Central memory CD4-positive, alpha-beta T cell (primary cell): Measurements from ENCODE around the gene FAM50A.
"Not testable (repeated sequence)": the region's sequence is repeated elsewhere in the genome, so short reads cannot be mapped to it uniquely, and the experiment has no call there.

Source experiments
- DNase-seq: peaks from one replicate; pipeline ENCODE4 v3.0.0; 2022
- total RNA-seq, 3 experiments: gene quantifications; one replicate each; lab custom pipeline; 2026; lab: John Stamatoyannopoulos, UW

Gene FAM50A, protein sequence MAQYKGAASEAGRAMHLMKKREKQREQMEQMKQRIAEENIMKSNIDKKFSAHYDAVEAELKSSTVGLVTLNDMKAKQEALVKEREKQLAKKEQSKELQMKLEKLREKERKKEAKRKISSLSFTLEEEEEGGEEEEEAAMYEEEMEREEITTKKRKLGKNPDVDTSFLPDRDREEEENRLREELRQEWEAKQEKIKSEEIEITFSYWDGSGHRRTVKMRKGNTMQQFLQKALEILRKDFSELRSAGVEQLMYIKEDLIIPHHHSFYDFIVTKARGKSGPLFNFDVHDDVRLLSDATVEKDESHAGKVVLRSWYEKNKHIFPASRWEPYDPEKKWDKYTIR
- 52.7 to 63.2 (median 56.6) reads per million in 3 experiments for total RNA-seq

DNA sequence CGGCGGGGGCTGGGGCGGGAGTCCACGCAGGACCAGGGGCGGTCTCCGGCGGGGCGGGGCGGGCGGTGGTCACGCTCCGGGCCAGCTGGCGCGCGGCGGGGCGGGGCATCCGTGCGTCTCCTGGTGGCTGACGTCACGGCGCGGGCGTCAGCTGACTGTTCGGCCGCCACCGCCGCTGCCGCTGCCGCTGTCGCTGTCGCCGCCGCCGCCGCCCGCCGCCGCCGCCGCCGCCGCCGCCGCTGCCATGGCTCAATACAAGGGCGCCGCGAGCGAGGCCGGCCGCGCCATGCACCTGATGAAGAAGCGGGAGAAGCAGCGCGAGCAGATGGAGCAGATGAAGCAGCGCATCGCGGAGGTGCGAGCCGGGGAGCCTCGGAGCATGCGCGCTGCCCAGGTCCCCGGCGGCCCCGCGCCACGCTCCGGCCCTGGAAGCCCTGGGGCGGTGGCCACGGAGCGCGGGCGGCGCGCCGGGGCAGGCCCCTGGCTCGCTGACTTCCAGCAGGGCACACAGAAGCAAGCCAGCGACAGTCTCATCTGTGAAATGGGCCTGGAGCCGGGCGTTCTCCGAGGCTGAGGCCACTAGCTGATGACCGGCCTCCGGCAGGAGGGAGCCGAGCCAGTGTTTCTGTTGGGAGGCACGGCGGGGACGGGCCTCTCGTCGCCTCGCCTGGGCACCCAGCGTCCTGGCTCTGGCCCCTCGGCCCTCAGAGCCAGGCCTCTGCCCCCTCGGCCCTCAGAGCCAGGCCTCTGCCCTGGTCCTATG, at the start of gene FAM50A:
Gene FAM50A (plus strand): TSS at position 150 of the 763 bp plus-strand sequence. CDS start 95 bp downstream, at position 245.
- DNase-seq = peak; percentile 67

DNA sequence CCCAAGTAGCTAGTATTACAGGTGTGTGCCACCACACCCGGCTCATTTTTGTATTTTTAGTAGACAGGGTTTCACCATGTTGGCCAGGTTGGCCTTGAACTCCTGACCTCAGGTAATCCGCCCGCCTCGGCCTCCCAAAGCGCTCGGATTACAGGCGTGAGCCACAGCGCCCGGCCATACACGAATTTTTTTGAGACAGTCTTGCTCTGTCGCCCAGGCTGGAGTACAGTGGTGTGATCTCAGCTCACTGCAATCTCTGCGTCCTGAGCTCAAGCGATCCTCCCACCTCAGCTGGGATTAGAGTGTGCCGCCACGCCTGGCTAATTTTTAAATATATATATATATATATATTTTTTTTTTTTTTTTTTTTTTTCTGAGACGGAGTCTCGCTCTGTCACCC, 47.6 kb upstream of the FAM50A start:
- DNase-seq = not testable (repeated sequence)

DNA sequence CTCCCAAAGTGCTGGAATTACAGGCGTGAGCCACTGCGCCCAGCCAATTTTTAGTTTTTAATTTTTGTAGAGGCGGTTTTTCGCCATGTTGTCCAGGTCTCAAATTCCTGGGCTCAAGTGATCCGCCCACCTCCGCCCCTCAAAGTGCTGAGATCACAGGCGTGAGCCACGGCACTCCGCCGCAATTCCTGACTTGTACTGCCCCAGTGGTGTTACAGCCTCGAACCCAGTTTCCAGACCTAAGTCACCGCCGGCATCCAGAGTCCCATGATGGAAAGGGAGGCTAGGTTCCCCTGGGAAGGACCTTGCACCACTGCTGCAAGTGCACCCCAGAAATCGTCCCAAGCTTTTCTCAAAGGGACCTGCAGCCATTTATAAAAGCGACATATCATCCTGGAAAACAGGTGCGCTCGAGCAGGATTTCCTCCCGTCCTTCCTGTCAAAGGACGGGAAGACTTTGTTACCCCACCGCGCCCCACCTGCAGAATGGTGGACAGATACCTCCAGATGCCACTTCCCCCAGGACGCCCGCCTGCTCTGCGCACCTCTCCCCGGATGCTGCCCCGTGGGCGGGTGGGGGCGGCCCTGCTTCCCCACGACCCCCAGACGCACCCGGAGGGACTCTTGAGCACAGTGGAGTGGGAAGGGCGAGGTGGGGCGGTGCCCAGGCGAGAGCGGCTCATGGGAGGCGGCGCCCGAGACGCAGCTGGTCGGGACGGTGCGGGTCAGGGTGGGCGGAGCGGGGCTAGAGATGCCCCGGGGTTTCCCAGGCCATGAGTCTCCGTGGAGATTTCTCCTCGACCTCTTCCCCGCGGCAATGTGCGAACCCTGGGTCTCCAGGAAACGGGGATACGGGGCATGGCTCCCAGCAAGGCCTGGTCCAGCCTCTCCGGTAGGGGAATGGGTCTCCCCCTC, 46.7 kb upstream of the FAM50A start:
- DNase-seq = no peak

DNA sequence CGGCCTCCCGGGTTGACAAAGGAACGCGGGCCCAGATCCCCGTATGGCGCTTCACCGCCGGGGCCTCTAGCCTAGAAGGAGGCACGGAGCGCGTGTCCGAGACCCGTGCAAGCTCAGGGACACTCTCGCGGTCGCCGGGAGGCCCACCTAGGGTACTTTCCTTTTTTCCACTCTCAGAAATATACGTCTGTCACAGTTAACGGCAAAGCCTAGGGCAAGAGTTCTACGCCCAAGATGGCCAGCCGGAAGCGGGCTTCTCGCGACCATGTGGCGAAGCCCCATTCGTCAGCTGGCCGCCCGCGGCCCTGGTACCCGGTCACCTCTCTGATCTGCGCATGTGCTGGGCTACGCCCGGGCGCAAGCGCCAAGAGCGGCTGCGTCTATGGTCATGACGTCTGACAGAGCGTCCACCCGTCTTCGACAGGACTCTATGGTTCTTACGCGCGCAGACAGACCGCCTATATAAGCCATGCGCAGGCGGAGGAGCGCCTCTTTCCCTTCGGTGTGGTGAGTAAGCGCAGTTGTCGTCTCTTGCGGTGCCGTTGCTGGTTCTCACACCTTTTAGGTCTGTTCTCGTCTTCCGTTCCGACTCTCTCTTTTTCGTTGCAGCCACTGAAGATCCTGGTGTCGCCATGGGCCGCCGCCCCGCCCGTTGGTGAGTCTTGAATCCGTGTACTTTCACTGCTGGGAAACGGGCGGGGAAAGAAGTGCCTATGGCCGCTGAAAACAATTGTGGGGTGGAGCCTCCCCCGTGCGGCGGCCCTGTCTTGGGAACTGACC, 45.9 kb upstream of the FAM50A start, which contains the start of gene RPL10:
Gene RPL10 (plus strand): TSS at position 490 of the 780 bp plus-strand sequence. CDS start 143 bp downstream, at position 633.
- DNase-seq = peak; percentile 90

DNA sequence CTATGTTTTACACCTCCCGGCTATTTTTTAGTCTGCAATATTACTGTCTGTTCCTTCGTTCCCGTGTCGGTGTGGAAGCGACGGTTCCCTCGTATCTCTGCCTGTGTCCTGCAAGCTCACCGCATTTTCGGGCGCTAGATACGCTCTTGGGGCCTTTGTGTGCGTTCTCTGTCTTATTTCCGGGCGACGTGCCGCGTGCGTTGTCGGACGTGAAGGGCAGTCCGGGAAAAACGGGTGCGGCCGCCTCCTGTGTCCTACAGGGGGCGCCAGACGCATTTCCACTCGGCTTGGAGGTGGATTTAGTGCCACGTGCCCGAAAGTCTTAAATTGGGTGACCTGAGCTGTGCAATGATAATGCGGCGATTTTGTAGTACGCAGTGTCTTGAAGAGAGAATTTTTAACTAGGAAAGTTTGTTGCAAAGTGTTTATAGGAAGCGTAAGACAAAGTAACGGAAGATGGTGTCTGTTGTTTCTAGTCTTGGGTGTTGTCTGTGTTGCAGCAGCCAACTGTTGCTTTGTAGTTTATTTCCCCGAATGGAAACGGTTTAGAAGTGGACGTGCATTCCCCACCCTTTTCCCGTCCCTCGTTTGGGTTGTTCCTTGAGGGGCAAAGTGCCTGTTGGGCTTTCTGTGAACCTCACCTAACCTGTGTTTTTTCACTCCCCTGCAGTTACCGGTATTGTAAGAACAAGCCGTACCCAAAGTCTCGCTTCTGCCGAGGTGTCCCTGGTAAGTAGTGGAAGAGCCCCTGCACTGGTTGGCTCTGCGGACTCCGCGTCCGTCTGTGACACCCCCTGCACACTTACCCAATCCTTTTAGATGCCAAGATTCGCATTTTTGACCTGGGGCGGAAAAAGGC, 45.0 kb upstream of the FAM50A start:
- DNase-seq = peak; percentile 75

DNA sequence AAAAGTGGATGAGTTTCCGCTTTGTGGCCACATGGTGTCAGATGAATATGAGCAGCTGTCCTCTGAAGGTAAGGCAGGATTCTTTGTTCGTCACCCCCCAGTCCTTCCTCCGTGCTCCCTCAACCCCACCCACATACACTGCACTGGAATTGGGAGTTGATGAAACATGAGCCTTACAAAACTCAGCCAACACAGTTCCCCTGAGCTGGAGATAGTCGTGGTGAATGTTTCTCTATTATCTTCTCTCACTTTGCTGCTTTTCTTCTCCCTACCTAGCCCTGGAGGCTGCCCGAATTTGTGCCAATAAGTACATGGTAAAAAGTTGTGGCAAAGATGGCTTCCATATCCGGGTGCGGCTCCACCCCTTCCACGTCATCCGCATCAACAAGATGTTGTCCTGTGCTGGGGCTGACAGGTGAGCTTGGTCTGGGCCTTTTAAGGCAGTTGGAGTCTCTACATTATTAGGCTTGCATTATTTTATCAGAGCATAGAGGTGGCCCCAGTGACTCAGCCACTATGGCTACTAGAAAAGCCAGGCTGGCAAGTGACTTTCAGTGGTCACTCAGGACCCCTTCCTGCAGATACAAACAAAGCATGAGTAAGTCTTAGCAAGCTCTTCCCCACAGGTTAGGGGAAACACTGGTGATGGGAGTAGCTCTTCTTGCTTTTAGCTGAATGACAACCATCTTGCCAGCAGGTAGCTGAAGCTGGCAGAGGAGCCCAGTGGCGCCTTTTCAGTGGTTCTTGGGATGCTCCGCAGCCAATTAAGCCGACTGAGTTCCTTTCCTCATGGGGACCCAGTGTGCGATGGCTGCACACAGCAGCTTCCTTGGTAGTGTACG, 44.2 kb upstream of the FAM50A start:
- peak; percentile 45 for DNase-seq

DNA sequence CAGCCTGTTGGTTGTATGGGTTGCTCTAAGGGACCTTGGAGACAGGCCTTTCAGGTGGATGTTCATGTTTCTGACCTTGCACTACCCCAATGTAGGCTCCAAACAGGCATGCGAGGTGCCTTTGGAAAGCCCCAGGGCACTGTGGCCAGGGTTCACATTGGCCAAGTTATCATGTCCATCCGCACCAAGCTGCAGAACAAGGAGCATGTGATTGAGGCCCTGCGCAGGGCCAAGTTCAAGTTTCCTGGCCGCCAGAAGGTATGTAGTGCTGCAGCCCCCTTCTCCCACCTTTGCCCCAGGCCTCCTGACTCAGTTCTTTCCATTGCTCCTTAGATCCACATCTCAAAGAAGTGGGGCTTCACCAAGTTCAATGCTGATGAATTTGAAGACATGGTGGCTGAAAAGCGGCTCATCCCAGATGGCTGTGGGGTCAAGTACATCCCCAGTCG, 43.5 kb upstream of the FAM50A start:
- not testable (repeated sequence) for DNase-seq

DNA sequence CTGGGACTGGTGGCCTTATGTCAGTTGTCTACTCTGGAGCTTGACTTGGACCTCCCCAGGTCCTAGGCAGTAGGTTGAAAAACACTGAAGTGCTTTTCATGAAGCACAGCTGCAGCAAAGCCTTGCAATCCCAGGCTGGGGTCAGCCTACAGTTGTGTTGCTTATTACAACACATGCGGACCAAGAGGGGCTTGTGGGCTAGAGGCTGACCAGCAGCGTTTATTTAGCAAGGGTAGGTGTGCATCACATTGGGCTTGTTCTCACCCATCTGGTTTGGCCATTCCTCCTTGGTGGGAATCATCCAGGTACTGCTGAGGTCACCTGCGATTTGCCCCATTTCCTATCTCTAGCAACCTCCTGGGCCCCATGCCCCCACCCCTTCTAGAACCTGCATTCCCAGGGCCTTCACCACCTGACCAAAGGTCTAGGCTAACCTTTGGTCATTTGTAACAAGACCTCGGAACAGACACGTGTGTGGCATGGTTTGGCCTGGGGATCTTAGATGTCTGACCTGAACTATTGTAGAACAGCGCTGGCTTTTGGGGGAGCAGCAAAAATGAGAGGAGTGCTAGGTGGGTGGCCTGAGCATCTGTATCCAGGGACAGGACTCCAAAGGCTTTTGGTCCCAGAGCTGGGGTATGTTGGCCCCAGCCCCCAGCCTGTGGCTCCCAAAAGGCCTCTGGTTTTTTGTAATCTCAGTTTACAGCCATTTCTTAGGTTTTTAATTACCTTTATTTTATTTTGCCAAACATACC, 42.7 kb upstream of the FAM50A start:
- DNase-seq = no peak

DNA sequence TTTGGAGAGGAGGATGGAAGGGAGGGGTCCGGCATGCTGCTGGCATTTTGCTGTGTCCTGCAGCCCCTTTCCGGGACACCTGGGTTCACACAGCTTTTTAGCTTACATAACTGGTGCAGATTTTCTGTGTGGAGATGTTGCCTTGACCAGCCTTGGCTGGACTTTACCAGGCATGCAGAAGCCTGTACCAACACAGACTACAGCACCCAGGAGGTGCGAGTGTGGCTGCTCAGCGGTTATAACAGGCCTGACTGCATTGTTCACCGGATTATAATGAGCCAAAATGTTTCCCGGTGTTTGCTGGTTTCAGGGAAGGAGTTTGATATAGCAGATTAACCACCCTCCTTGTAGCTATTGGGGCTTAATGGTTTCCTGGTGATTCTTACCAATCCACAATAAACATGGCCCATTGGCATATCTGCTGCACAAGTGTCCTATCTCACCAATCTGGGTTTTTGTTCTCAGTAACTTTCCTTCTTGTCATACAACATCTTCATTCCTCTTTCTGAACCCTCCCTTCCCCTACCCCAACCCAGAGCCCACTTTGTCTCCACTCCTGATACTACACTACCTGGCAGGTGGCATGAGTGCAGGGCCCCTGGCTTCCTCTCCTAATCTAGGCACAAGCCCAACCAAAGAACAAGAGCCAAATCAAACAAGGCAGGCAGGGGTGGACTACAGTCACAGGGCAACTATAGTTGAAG, 41.9 kb upstream of the FAM50A start:
- DNase-seq = no peak

DNA sequence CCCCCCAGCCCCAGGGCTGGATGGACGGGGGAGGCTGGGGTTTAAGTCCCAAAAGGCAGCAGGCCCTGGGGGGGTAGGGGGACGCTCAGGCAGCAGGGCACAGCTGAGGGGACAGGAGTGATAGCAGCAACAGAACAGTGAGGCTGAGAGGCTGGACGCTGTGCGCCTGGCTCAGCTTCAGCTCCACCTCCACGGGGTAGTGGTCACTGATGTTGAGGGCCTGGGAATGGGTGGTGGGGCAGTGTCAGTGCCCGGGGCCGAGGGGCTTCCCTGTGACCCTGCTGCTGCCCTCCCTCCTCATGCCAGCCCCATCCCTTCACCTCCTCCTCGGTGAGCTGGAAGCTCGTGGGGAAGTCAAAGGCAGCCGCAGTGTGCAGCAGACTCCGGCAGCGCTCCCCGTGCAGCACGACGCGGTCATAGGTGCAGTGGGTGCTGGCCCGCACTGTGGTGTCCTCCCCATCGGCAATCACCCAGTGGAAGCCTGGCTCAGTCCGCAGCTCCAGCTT, 41.3 kb upstream of the FAM50A start:
- no peak for DNase-seq

DNA sequence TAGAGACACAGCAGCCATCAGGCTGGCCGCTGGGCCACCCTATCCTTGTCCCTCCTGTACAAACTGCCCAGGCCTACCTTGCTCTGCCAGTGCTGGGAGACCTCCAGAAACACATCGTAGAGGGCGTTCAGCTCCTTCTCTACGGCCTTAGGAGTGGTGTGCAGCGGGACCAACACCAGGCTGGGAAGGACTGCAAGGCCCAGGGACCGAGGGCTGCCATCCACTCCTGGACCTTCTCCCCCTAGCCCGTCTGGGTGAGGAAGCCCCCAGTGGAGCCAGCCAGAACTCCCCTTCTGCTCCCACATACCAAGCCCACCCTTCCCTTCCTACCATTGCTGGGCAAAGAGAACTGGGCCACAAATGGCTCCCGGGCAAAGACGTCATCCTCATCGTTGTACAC, 40.7 kb upstream of the FAM50A start:
- no peak for DNase-seq

DNA sequence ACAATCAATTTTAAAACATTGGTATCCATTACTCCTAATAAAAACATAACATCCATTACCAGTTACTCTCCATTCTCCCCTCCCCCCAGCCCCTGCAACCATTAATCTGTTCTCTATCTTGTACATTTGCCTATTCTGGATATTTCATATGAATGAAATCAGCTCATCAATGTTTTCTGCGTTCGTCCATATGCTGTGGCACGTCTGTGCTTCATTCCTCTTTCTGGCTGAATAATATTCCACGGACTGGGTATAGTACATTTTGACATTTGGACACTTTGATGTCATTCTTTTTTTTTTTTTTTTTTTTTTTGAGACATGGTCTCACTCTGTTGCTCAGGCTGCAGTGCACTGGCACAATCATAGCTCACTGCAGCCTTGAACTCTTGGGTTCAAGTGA, 40.1 kb upstream of the FAM50A start:
- DNase-seq = no peak

DNA sequence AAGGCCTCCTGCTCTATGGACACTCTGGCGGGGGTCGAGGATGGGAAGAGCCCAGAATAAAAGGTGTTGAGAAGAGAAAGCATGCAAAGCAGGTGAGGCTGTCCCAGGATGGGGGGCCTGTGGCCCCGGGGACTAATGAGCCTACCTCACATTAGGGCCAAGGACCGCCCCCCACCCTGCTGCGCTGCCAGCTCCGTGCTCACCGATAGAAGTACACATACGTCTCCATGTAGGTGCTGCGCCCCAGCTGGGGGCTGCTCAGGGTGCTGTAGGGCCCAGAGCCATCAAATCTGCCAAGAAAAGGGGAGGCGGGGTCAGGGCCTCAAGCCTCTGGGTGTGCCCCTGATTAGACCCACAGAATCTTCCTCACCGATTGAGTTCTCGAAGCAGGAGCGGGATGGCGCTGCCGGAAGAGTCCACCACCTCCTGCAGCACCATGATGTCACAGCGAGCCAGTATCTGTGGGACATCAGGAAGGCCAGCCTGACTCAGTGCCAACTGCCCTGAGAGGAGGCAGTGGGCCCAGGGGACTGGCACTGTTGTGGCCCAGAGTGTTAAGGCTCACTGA, 39.2 kb upstream of the FAM50A start:
- DNase-seq = no peak

DNA sequence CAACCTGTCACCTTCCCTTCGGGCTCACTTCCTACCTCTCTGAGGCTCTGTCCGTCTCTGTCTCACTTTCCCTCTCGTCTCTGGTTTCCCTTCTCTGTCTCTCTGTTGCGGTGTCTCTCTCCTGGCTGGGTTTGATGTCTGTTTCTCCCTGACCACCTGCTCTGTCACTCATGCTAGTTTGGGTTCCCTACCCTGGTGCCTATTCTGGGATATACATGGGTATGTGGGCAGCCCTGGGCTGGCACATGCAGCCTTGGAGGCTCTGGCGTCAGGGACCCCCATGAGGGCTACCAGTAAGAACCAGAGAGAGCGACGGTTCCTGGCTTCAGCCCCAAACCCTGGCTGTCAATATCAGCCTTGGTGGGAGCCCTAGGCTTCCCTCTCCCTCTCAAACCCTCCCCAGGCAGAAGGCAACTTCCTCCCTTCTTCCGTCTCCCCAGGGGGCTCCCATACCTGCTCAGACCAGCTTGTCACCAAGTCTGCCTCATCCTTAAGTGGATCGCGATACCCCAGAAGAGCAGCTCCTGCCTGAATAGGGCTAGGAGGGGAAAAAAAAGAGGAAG, 35.2 kb upstream of the FAM50A start:
- DNase-seq = no peak

DNA sequence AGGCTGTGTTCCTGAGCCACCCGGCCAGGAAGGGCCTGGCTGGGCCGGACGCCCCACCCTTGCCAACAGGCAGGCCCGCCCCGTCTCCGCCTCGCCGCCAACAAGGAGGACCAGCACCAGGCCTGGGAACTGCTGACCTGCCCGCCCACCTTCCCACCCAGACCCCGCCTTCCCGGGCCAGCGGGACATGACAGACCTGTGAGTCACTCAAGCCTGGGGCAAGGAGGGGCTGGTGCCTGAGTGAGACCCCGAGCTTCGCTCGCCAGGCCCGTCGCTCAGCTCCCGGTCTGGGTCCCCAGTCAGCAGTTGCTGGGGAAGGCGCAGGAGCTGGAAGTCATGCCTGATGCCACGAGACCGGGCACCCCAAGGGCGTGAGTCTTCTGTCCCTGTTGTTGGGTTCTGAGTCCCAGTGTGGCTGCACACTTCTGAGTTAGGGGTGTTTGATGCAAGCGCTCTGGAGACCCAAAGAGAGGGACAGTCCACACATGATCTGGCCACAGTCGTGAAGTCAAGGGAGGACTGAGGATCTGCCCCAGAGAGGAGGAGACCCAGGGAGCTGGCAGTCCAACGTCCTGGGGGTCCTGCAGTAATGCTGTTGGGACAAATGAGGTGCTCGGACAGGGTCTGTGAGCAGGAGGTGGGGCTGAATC, 34.6 kb upstream of the FAM50A start, which contains the start of gene DNASE1L1:
Gene DNASE1L1 (minus strand): TSS at position 33 of the 650 bp plus-strand sequence. CDS start 3,686 bp downstream, outside the sequence.
- no peak for DNase-seq

DNA sequence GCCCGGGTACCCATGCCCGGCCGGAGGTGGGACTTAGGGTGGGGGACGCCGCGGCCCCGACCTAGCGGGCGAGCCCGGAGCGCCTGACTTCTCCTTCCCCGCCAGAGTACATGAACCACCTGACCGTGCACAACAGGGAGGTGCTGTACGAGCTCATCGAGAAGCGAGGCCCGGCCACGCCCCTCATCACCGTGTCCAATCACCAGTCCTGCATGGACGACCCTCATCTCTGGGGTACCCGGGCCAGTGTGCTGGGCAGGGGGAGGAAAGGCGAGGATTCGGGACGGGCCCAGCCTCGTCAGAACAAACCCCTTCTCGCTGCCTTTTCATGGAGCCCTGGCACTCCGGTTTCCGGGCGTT, 32.0 kb upstream of the FAM50A start:
- peak; percentile 38 for DNase-seq

DNA sequence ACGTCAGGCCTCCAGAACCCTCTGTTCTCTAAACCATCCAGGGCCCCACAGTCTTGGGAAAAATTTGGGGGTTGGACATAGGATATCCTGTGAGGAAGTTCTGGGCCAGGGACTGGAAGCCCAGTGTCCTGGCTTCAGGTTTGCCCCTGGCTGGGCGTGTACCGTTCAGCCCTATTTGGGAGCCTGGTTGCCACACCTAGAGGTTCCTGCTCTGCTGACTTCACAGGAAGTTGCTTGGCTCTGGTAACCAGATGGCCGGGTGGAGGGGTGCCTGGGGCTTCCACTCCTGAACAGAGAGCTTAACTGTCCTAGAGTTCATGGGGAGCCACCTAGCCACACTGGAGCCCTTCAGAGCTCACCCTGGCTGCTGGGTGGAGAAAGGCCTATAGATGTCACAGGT, 31.5 kb upstream of the FAM50A start:
- DNase-seq = peak; percentile 33
